Measurements from ENCODE around the gene RBM7.

The RBM7 gene

GRCh38 chr11:114448749-114449482, 48.5 kb downstream of the RBM7 start:
- H3K4me1 Mint-ChIP-seq (ENCODE audit: low read depth) = peaks cover 8% of the 10 kb centered on the region
- H3K27ac Mint-ChIP-seq = no peak overlapping the region
- H3K27me3 Mint-ChIP-seq = no peaks in the 10 kb centered on the region
- H3K4me3 Mint-ChIP-seq = no peak overlapping the region
- peaks cover 87% of the 10 kb centered on the region for H3K36me3 Mint-ChIP-seq (ENCODE audit: low read depth)
- DNase-seq = no peak
- no peaks in the 10 kb centered on the region for H3K9me3 Mint-ChIP-seq

GRCh38 chr11:114449845-114450244, 49.4 kb downstream of the RBM7 start:
- Mint-ChIP-seq H3K4me1 (ENCODE audit: low read depth) (peaks cover 4% of the 10 kb centered on the region), H3K36me3 (ENCODE audit: low read depth) (peaks cover 81% of the 10 kb centered on the region), H3K9me3 (no peaks in the 10 kb centered on the region), H3K27ac (no peak overlapping the region), H3K4me3 (no peak overlapping the region), H3K27me3 (no peaks in the 10 kb centered on the region)
- no peak for DNase-seq

DNA sequence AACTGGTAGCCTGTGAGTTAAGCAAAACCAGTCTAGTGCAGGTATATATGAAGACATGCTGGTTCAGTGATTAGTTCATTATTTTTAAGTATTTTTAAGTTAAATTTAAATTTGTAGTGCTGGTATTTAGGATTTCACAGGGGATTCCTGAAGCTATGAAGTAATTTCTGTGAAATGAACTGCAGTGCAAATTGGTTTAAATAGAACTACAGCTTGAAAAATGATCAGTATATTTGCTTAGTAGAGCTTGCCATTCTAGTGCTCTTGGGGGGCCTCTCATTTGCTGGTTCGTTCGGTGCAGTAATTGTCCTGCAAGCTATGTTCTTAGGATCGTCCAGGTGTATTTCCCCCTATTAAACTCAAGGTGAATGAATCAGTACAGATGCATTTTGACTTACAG, 51.9 kb downstream of the RBM7 start:
- peaks cover 1% of the 10 kb centered on the region for H3K4me1 Mint-ChIP-seq (ENCODE audit: low read depth)
- H3K27me3 Mint-ChIP-seq = no peaks in the 10 kb centered on the region
- no peak for DNase-seq

More for the DNA sequence above, 51.9 kb downstream of the RBM7 start:
- no peaks in the 10 kb centered on the region for H3K9me3 Mint-ChIP-seq
- H3K27ac Mint-ChIP-seq = no peak overlapping the region
- no peak overlapping the region for H3K4me3 Mint-ChIP-seq
- peaks cover 61% of the 10 kb centered on the region for H3K36me3 Mint-ChIP-seq (ENCODE audit: low read depth)

Measured in activated T-cell treated with anti-CD3 and anti-CD28 coated beads, Interleukin-2, amount 50 U/mL, for 24 hours (primary cell).